OCI-LY7 (cell line): ENCODE data around the gene DBF4.

Experiments
- CTCF ChIP-seq: fragments of 200-600 bp; sonication (generic); conservative IDR thresholded peaks from 2 replicates; pipeline ENCODE4 v1.5.1; 2014; ENCODE audit warnings: mild to moderate bottlenecking, antibody characterized with exemption, low read length, moderate library complexity, mixed read lengths
- EZH2phosphoT487 ChIP-seq: fragments of 200-600 bp; sonication (generic); IDR thresholded peaks from 2 replicates; pipeline ENCODE4 v1.6.1; 2018; ENCODE audit warnings: low read depth, borderline replicate concordance, mild to moderate bottlenecking, mixed run types, antibody characterized with exemption, low read length, moderate library complexity, mixed read lengths

- TF ChIP-seq CTCF, result peak; percentile 36; the same call in 1 of the 2 replicates
- no peak for TF ChIP-seq EZH2phosphoT487
Measured at GRCh38 chr7:87876869-87877234, 559 bp downstream of the DBF4 start.
